Ishikawa (cell line): ENCODE data around the gene C19orf67.

ENCODE experiments used
- CREB1 ChIP-seq: IDR thresholded peaks from 2 replicates; pipeline ENCODE4 v1.6.1; 2012; ENCODE audit warnings: low read depth
- EGR1 ChIP-seq: IDR thresholded peaks from 2 replicates; pipeline ENCODE4 v1.6.1; 2012
- EP300 ChIP-seq: IDR thresholded peaks from 2 replicates; pipeline ENCODE4 v1.6.1; 2012; ENCODE audit warnings: borderline replicate concordance
- FOXM1 ChIP-seq: IDR thresholded peaks from 2 replicates; pipeline ENCODE4 v1.6.1; 2012; ENCODE audit warnings: low read depth, borderline replicate concordance
- NFIC ChIP-seq: IDR thresholded peaks from 2 replicates; pipeline ENCODE4 v1.6.1; 2012
- RAD21 ChIP-seq: IDR thresholded peaks from 2 replicates; pipeline ENCODE4 v1.6.1; 2012; ENCODE audit warnings: low read depth
- TAF1 ChIP-seq: IDR thresholded peaks from 2 replicates; pipeline ENCODE4 v1.6.1; 2012; ENCODE audit warnings: low read depth, mild to moderate bottlenecking
- TCF12 ChIP-seq: IDR thresholded peaks from 2 replicates; pipeline ENCODE4 v1.6.1; 2012; ENCODE audit warnings: low read depth
- TEAD4 ChIP-seq: IDR thresholded peaks from 2 replicates; pipeline ENCODE4 v1.6.1; 2012
- YY1 ChIP-seq: IDR thresholded peaks from 2 replicates; pipeline ENCODE4 v1.6.1; 2012; ENCODE audit warnings: low read depth
- ZBTB7A ChIP-seq: IDR thresholded peaks from 2 replicates; pipeline ENCODE4 v1.6.1; 2012; ENCODE audit warnings: low read depth
- TF ChIP-seq, protein P1 (sequence below): IDR thresholded peaks from 2 replicates; pipeline ENCODE4 v1.6.1; 2012; ENCODE audit warnings: low read depth, mild to moderate bottlenecking
- TF ChIP-seq, protein P2 (sequence below): IDR thresholded peaks from 2 replicates; pipeline ENCODE4 v1.6.1; 2012

DNA sequence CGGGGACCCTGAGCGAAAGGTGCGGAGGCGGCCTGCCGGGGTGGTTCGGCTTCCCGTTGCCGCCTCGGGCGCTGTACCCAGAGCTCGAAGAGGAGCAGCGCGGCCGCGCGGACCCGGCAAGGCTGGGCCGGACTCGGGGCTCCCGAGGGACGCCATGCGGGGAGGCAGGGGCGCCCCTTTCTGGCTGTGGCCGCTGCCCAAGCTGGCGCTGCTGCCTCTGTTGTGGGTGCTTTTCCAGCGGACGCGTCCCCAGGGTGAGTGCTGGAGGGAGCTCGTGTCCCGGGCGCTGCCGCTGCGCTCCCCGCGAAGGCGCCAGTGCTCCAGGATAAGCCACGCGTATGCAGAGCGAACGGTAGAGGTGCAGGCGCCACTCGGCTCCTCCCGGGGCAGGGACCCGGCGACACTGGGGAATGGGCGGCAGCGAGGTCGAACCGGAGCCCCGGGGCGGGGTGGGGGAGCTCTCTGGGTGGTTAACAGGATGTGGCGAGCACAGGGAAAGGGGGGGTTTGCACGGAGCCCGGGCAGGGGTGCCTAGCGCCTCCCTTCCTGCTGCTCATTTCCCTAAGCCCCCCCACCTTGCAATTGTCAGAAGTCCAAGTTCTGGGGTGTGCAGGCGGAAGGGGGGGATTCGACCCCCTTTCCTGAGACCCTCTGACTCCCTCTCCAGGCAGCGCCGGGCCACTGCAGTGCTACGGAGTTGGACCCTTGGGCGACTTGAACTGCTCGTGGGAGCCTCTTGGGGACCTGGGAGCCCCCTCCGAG, 53.7 kb downstream of the C19orf67 start, which contains the start of gene IL27RA:
- no peak for TF ChIP-seq EP300
- peak; percentile 46; the same call in 1 of the 2 replicates for TF ChIP-seq RAD21
- TF ChIP-seq EGR1: peak; percentile 7; the same call in 1 of the 2 replicates
- TF ChIP-seq, protein P1, sequence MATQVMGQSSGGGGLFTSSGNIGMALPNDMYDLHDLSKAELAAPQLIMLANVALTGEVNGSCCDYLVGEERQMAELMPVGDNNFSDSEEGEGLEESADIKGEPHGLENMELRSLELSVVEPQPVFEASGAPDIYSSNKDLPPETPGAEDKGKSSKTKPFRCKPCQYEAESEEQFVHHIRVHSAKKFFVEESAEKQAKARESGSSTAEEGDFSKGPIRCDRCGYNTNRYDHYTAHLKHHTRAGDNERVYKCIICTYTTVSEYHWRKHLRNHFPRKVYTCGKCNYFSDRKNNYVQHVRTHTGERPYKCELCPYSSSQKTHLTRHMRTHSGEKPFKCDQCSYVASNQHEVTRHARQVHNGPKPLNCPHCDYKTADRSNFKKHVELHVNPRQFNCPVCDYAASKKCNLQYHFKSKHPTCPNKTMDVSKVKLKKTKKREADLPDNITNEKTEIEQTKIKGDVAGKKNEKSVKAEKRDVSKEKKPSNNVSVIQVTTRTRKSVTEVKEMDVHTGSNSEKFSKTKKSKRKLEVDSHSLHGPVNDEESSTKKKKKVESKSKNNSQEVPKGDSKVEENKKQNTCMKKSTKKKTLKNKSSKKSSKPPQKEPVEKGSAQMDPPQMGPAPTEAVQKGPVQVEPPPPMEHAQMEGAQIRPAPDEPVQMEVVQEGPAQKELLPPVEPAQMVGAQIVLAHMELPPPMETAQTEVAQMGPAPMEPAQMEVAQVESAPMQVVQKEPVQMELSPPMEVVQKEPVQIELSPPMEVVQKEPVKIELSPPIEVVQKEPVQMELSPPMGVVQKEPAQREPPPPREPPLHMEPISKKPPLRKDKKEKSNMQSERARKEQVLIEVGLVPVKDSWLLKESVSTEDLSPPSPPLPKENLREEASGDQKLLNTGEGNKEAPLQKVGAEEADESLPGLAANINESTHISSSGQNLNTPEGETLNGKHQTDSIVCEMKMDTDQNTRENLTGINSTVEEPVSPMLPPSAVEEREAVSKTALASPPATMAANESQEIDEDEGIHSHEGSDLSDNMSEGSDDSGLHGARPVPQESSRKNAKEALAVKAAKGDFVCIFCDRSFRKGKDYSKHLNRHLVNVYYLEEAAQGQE: no peak
- no peak for TF ChIP-seq FOXM1
- no peak for TF ChIP-seq TEAD4
- no peak for TF ChIP-seq YY1
- TF ChIP-seq TAF1: no peak; the same call in 1 of the 2 replicates
- no peak for TF ChIP-seq CREB1
- TF ChIP-seq TCF12: peak; percentile 46; the same call in 1 of the 2 replicates
- 0 out of 2 replicates have a peak, but pooled peaks have one; percentile 20 for TF ChIP-seq NFIC
- TF ChIP-seq ZBTB7A: peak; percentile 95
- TF ChIP-seq, protein P2, sequence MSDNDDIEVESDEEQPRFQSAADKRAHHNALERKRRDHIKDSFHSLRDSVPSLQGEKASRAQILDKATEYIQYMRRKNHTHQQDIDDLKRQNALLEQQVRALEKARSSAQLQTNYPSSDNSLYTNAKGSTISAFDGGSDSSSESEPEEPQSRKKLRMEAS: peak; percentile 88
